Stimulated activated CD8-positive, alpha-beta memory T cell treated with anti-CD3 and anti-CD28 coated beads, Interleukin-4, amount 100 ng/mL, for 24 hours (primary cell): Measurements from ENCODE around the gene PLEKHA4.
A peak's percentile ranks its signal among the peaks of the same experiment; 100 is the strongest.

ENCODE experiments used
- DNase-seq: peaks from one replicate; pipeline ENCODE4 v3.0.0-alpha.2; 2020; ENCODE audit warnings: low read depth

The PLEKHA4 gene

GRCh38 chr19:48826606-48827020, 41.8 kb downstream of the PLEKHA4 start:
- no peak for DNase-seq

GRCh38 chr19:48822514-48822913, 45.9 kb downstream of the PLEKHA4 start:
- DNase-seq: no peak

GRCh38 chr19:48821633-48822032, 46.8 kb downstream of the PLEKHA4 start:
- no peak for DNase-seq

- no peak for DNase-seq
Observed at GRCh38 chr19:48819366-48819816, 49.0 kb downstream of the PLEKHA4 start.

- DNase-seq: no peak
Observed at GRCh38 chr19:48818234-48818820, 50.1 kb downstream of the PLEKHA4 start.

GRCh38 chr19:48817585-48818124, 50.8 kb downstream of the PLEKHA4 start:
- DNase-seq: no peak

- no peak for DNase-seq
Observed at GRCh38 chr19:48815870-48816501, 52.4 kb downstream of the PLEKHA4 start.

- no peak for DNase-seq
Observed at GRCh38 chr19:48814895-48815294, 53.5 kb downstream of the PLEKHA4 start.

- no peak for DNase-seq
Observed at GRCh38 chr19:48813123-48813913, 55.1 kb downstream of the PLEKHA4 start.

- peak; percentile 60 for DNase-seq
Observed at GRCh38 chr19:48812094-48812929, 56.1 kb downstream of the PLEKHA4 start.

- DNase-seq: no peak
Observed at GRCh38 chr19:48810151-48810550, 58.3 kb downstream of the PLEKHA4 start.

GRCh38 chr19:48807590-48808308, 60.7 kb downstream of the PLEKHA4 start:
- DNase-seq: no peak

- no peak for DNase-seq
Observed at GRCh38 chr19:48806818-48807589, 61.4 kb downstream of the PLEKHA4 start.

GRCh38 chr19:48806518-48806817, 61.9 kb downstream of the PLEKHA4 start:
- DNase-seq: no peak

GRCh38 chr19:48805452-48805851, 63.0 kb downstream of the PLEKHA4 start:
- DNase-seq: no peak

GRCh38 chr19:48804496-48804895, 63.9 kb downstream of the PLEKHA4 start:
- no peak for DNase-seq

GRCh38 chr19:48802623-48803022, 65.8 kb downstream of the PLEKHA4 start:
- DNase-seq: no peak

GRCh38 chr19:48799358-48800300, 68.8 kb downstream of the PLEKHA4 start:
- DNase-seq: no peak

- no peak for DNase-seq
Observed at GRCh38 chr19:48798937-48799336, 69.5 kb downstream of the PLEKHA4 start.

- DNase-seq: no peak
Observed at GRCh38 chr19:48797103-48797502, 71.3 kb downstream of the PLEKHA4 start.
